ENCODE results near the gene MISP.
"Not testable (repeated sequence)": the region's sequence is repeated elsewhere in the genome, so short reads cannot be mapped to it uniquely, and the experiment has no call there.

Gene MISP

GRCh38 chr19:750640-751423 lies at the start of gene MISP:
MISP (plus strand) TSS chr19:751112; CDS start chr19:756947, 5,835 bp downstream.
- peak within 1 kb of the TSS in 4 of 11 experiments; percentile 14 to 52 (median 40); a peak in 6 of 22 replicates for H3K27ac ChIP-seq
- no peak within 1 kb of the TSS for H3K4me3 ChIP-seq
- no peaks in the 10 kb centered on the region for H3K27me3 ChIP-seq
- H3K9me3 ChIP-seq (replicated peaks in 1 of 11): peaks cover 11 to 21% (median 19%) of the 10 kb centered on the region in 11 experiments; a peak in 21 of 22 replicates
- TF ChIP-seq Cebpa-rat (IDR thresholded peaks at IDR 0.05): no peak
- H3K9ac ChIP-seq: peak within 1 kb of the TSS in 3 of 11 experiments; percentile 46 to 62 (median 54); a peak in 5 of 22 replicates
- H3K4me2 ChIP-seq: peak within 1 kb of the TSS in 5 of 11 experiments; percentile 10 to 71 (median 63); a peak in 7 of 22 replicates
- peaks cover 7 to 21% (median 20%) of the 10 kb centered on the region in 11 experiments; a peak in 17 of 22 replicates for H3K36me3 ChIP-seq
- H3K4me1 ChIP-seq: peaks cover 12 to 41% (median 26%) of the 10 kb centered on the region in 10 experiments
- H4K20me1 ChIP-seq: no peaks in the 10 kb centered on the region; a peak in 1 of 22 replicates

- H3K4me3 ChIP-seq: peak overlapping the region; percentile 50 to 74 (median 63); a peak in 19 of 20 replicates
- peak overlapping the region; percentile 61 to 81 (median 67); a peak in 20 of 22 replicates for H3K9ac ChIP-seq
- H3K4me1 ChIP-seq: peaks cover 50 to 71% (median 67%) of the 10 kb centered on the region in 10 experiments
- not testable (repeated sequence) for H3K27me3 ChIP-seq; H4K20me1 ChIP-seq; H3K36me3 ChIP-seq; H3K9me3 ChIP-seq (replicated peaks in 1 of 11)
- peak overlapping the region; percentile 52 to 98 (median 89) for H3K4me2 ChIP-seq
- H3K27ac ChIP-seq: peak overlapping the region; percentile 50 to 96 (median 75); a peak in 21 of 22 replicates
Measured at GRCh38 chr19:702847-703246, 48.1 kb upstream of the MISP start.

GRCh38 chr19:703329-703650 lies 47.6 kb upstream of the MISP start:
- no peaks in the 10 kb centered on the region for H3K27me3 ChIP-seq
- no peaks in the 10 kb centered on the region for H4K20me1 ChIP-seq
- H3K9me3 ChIP-seq (replicated peaks in 1 of 11): no peaks in the 10 kb centered on the region
- TF ChIP-seq Cebpa-rat (IDR thresholded peaks at IDR 0.05): no peak
- peaks cover 51 to 71% (median 67%) of the 10 kb centered on the region in 10 experiments for H3K4me1 ChIP-seq
- no peaks in the 10 kb centered on the region for H3K36me3 ChIP-seq
- H3K9ac ChIP-seq: peak overlapping the region; percentile 61 to 81 (median 67)
- H3K4me2 ChIP-seq: peak overlapping the region; percentile 52 to 98 (median 89)
- H3K27ac ChIP-seq: peak overlapping the region; percentile 50 to 96 (median 75); a peak in 21 of 22 replicates
- peak overlapping the region; percentile 50 to 74 (median 63) for H3K4me3 ChIP-seq

DNA sequence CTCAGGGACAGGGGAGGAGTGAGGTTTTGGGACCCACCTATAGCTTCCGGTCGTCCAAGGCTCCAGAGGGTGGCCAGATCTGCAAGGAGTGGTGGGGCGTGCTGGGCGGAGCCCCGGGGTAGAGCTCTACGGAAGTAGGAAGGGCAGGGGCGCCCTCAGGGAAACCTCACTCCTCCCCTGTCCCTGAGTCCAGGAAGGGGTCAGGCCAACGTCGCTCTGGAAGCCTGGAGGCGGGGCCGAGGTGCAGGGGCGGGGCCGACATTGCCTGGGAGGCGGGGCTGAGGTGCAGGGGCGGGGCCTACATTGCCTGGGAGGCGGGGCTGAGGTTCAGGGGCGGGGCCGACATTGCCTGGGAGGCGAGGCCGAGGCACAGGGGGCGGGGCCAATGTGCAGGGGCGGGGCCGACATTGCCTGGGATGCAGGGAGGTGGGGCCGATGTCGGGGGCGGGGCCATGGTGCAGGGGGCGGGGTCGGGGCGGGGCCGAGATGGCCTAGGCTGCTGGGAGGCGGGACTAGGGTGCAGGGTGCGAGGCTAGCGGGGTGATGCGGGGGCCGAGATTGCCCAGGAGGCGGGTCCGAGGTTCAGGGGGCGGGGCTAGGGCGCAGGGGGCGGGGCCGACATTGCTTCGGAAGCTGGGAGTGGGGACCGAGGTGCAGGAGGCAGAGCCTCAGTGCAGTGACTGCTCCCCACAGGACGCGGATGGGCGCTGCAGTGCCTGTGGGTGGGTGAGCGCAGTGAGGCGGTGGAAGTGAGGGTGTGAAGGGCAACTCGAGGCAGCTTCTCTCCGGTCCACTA lies 47.1 kb upstream of the MISP start:
- TF ChIP-seq Cebpa-rat (IDR thresholded peaks at IDR 0.05): no peak
- Histone ChIP-seq H4K20me1 (no peaks in the 10 kb centered on the region), H3K27ac (peak overlapping the region; percentile 57 to 96 (median 75); a peak in 21 of 22 replicates), H3K27me3 (no peaks in the 10 kb centered on the region), H3K36me3 (no peaks in the 10 kb centered on the region), H3K4me3 (peak overlapping the region; percentile 50 to 74 (median 63)), H3K4me2 (peak overlapping the region; percentile 82 to 98 (median 92)), H3K4me1 (peaks cover 47 to 68% (median 63%) of the 10 kb centered on the region in 10 experiments), H3K9me3 (replicated peaks in 1 of 11) (no peaks in the 10 kb centered on the region), H3K9ac (peak overlapping the region; percentile 61 to 81 (median 67))

DNA sequence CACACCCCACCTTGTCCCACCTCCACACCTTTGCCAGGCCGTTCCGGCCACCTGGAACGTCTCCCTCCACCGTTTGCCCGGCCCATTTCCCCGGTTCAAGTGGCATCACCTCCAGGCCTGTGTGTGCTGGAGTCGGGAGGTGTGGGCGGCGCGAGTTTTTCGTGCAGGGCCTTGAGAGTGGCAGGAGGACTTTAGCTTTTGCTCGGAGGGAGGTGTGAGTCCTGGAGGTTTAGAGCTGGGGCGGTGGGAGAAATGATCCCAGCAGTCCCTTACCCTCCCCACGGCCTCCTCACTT lies 46.5 kb upstream of the MISP start:
- no peak for TF ChIP-seq Cebpa-rat (IDR thresholded peaks at IDR 0.05)
- H3K36me3 ChIP-seq: no peaks in the 10 kb centered on the region
- H3K4me1 ChIP-seq: peaks cover 42 to 63% (median 58%) of the 10 kb centered on the region in 10 experiments
- peak overlapping the region in 9 of 10 experiments; percentile 20 to 63 (median 42); a peak in 14 of 20 replicates for H3K4me3 ChIP-seq
- H3K27ac ChIP-seq: peak overlapping the region in 10 of 11 experiments; percentile 24 to 65 (median 58); a peak in 18 of 22 replicates
- H3K9ac ChIP-seq: peak overlapping the region in 10 of 11 experiments; percentile 29 to 65 (median 54); a peak in 16 of 22 replicates
- no peaks in the 10 kb centered on the region for H3K27me3 ChIP-seq
- peak overlapping the region; percentile 82 to 94 (median 89) for H3K4me2 ChIP-seq
- no peaks in the 10 kb centered on the region for H4K20me1 ChIP-seq
- H3K9me3 ChIP-seq (replicated peaks in 1 of 11): no peaks in the 10 kb centered on the region

DNA sequence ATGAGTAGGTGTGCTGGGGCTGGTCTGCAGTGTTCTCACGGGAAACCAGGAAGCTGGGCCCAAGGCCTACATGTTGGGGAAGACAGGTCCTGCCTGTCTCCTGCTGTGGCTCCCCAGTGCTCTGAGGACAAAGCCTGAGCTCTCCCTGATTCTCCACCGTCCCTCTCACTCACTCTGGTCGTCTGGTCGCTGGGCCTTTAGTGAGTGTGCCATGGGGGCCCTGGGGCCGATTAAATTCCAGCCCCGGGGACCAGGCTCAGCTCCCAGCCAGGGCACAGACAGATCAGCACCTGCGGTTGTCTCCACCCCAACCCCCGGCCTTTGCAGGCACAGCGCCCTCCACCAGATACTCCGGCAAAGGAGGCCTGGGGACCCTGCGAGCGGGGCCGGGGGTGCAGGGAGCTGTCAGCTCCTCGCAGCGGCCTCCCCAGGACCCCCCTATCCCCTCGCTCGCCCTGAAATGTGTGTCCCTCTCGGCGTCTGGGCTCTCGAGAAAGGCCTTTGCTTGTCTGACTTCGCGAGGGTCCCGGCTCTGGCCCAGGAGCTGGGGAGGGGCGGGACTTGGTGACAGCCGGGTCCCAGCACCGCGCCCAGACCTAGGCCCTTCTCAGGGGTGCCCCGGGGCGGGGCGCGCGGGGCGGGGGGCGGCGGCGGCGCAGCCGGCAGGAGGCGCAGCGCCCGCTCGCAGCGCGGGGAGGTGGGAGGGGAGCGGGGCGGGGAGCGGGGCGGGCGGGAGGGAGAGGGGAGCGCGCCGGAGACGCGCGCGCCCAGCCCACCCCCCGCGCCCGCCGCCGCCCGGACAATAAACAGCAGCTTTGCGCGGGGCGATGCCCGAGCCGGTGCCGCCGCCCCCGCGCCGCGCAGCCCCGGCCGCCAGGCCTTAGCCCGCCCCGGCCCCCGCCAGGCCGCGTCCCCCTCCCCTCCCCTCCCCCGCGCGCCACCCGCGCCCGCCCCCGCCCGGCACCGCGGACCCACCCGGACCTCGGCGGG lies 42.5 kb upstream of the MISP start, which contains the start of gene PALM:
TSS of gene PALM (plus strand) at position 782 of the 990 bp plus-strand sequence. CDS start 212 bp downstream, outside the sequence.
- H3K9ac ChIP-seq: peak within 1 kb of the TSS; percentile 81 to 92 (median 87)
- peak within 1 kb of the TSS; percentile 47 to 85 (median 79) for H3K27ac ChIP-seq
- peaks cover 27 to 55% (median 44%) of the 10 kb centered on the region in 10 experiments for H3K4me1 ChIP-seq
- peak within 1 kb of the TSS; percentile 82 to 94 (median 89) for H3K4me3 ChIP-seq
- no peaks in the 10 kb centered on the region for H3K9me3 ChIP-seq (replicated peaks in 1 of 11)
- H3K36me3 ChIP-seq: peaks cover 0 to 9% (median 0%) of the 10 kb centered on the region in 11 experiments; a peak in 2 of 22 replicates
- peak within 1 kb of the TSS; percentile 98 to 100 (median 100) for H3K4me2 ChIP-seq
- peaks cover 0 to 3% (median 0%) of the 10 kb centered on the region in 11 experiments; a peak in 1 of 22 replicates for H3K27me3 ChIP-seq
- TF ChIP-seq Cebpa-rat (IDR thresholded peaks at IDR 0.05): no peak
- H4K20me1 ChIP-seq: peaks cover 0 to 21% (median 4%) of the 10 kb centered on the region in 11 experiments; a peak in 10 of 22 replicates

DNA sequence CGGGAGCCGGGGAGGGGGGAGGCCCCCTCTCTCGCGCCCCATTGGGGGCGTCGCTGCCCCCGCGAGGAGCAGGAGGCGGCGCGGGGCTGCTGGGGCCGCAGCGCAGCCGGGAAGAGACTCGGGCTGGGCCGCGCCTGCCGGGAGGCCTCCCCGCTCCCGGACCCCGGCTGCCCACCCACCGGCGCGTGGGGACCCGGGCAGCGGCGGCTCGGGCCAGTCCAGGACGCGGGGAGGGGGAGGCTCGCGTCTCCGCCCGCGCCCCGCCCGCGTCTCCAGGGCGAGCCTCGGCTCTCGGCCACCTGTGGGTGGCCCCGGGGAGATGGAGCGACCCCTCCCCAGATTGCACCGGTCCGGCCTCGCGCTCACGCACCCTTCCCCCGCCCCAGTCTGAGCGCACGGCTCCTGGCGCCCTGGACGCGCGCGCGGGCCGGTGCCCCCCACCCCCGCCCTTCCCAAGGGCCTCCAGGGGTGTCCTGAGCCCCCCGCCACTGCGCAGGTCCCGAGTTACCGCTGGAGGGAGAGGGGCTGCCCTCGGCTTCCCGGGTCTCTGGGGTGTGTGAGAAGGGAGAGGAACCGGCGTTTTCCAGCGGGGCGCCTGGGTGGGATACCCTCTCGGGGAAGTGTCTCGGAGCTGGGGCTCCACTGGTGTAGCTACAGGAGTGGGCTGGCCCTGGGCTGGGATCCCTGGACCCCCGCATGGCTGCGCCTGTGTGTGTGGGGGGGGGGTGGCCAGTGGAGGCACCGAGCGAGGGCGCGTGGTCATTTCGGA lies 41.5 kb upstream of the MISP start:
- H3K4me2 ChIP-seq: peak overlapping the region; percentile 98 to 100 (median 100)
- H3K9ac ChIP-seq: peak overlapping the region; percentile 81 to 92 (median 87)
- peaks cover 0 to 3% (median 0%) of the 10 kb centered on the region in 11 experiments; a peak in 1 of 22 replicates for H3K27me3 ChIP-seq
- peaks cover 0 to 17% (median 0%) of the 10 kb centered on the region in 11 experiments; a peak in 3 of 22 replicates for H3K36me3 ChIP-seq
- H3K4me1 ChIP-seq: peaks cover 25 to 52% (median 41%) of the 10 kb centered on the region in 10 experiments
- H3K4me3 ChIP-seq: peak overlapping the region; percentile 82 to 94 (median 89)
- no peak for TF ChIP-seq Cebpa-rat (IDR thresholded peaks at IDR 0.05)
- peaks cover 0 to 22% (median 5%) of the 10 kb centered on the region in 11 experiments; a peak in 10 of 22 replicates for H4K20me1 ChIP-seq
- H3K9me3 ChIP-seq (replicated peaks in 1 of 11): no peaks in the 10 kb centered on the region
- peak overlapping the region; percentile 47 to 85 (median 79) for H3K27ac ChIP-seq
